Measurements from ENCODE around the gene ARHGAP22.

GRCh38 chr10:48412933-48413332 is 191.9 kb downstream of the ARHGAP22 start:
- TF ChIP-seq CTCF (conservative IDR thresholded peaks at IDR 0.05; ENCODE audit: low read depth in 2 of 2) (no peak), CREB1 (CRISPR knock-in tag; IDR thresholded peaks at IDR 0.05; ENCODE audit: low read depth) (no peak), EZH2 (IDR thresholded peaks at IDR 0.05; ENCODE audit: low read depth, unreplicated experiment) (no peak), STAT1 (IDR thresholded peaks at IDR 0.05; ENCODE audit: unreplicated experiment) (no peak)
- TF ChIP-seq, protein P1, sequence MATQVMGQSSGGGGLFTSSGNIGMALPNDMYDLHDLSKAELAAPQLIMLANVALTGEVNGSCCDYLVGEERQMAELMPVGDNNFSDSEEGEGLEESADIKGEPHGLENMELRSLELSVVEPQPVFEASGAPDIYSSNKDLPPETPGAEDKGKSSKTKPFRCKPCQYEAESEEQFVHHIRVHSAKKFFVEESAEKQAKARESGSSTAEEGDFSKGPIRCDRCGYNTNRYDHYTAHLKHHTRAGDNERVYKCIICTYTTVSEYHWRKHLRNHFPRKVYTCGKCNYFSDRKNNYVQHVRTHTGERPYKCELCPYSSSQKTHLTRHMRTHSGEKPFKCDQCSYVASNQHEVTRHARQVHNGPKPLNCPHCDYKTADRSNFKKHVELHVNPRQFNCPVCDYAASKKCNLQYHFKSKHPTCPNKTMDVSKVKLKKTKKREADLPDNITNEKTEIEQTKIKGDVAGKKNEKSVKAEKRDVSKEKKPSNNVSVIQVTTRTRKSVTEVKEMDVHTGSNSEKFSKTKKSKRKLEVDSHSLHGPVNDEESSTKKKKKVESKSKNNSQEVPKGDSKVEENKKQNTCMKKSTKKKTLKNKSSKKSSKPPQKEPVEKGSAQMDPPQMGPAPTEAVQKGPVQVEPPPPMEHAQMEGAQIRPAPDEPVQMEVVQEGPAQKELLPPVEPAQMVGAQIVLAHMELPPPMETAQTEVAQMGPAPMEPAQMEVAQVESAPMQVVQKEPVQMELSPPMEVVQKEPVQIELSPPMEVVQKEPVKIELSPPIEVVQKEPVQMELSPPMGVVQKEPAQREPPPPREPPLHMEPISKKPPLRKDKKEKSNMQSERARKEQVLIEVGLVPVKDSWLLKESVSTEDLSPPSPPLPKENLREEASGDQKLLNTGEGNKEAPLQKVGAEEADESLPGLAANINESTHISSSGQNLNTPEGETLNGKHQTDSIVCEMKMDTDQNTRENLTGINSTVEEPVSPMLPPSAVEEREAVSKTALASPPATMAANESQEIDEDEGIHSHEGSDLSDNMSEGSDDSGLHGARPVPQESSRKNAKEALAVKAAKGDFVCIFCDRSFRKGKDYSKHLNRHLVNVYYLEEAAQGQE (IDR thresholded peaks at IDR 0.05; ENCODE audit: unreplicated experiment) = no peak

All from GM23338 (cell line).